HG03378 (cell line): ENCODE data around the gene TPSAB1.
"Not testable (repeated sequence)": the region's sequence is repeated elsewhere in the genome, so short reads cannot be mapped to it uniquely, and the experiment has no call there.

Experiments used
- ATAC-seq: cut with Tn5 transposase; IDR thresholded peaks from one replicate; pipeline ENCODE4 v1.9.1; 2021; ENCODE audit warnings: mild to moderate bottlenecking, moderate library complexity; ENCODE audit not compliant: unreplicated experiment

Gene TPSAB1

GRCh38 chr16:1244881-1245280, 4.4 kb downstream of the TPSAB1 start:
- ATAC-seq = no peak

- ATAC-seq = no peak
These were observed 5.0 kb downstream of the TPSAB1 start for GRCh38 chr16:1245452-1246020.

- ATAC-seq = not testable (repeated sequence)
These were observed 7.5 kb downstream of the TPSAB1 start for GRCh38 chr16:1247903-1248537.

GRCh38 chr16:1249031-1249755, 8.7 kb downstream of the TPSAB1 start:
- not testable (repeated sequence) for ATAC-seq

- ATAC-seq = not testable (repeated sequence)
These were observed 13.3 kb downstream of the TPSAB1 start for GRCh38 chr16:1253701-1254364.

GRCh38 chr16:1254821-1255220, 14.3 kb downstream of the TPSAB1 start:
- not testable (repeated sequence) for ATAC-seq

GRCh38 chr16:1255276-1256122, 15.0 kb downstream of the TPSAB1 start, which contains the start of gene TPSD1:
Gene TPSD1, plus strand, starts transcription at chr16:1256069. Its CDS starts 212 bp downstream, at chr16:1256281.
- ATAC-seq = not testable (repeated sequence)

GRCh38 chr16:1256296-1256873, 15.9 kb downstream of the TPSAB1 start:
- ATAC-seq = not testable (repeated sequence)

- no peak for ATAC-seq
These were observed 16.4 kb downstream of the TPSAB1 start for GRCh38 chr16:1256874-1257322.

- ATAC-seq = no peak
These were observed 17.2 kb downstream of the TPSAB1 start for GRCh38 chr16:1257561-1258224.

- no peak for ATAC-seq
These were observed 17.7 kb downstream of the TPSAB1 start for GRCh38 chr16:1258225-1258600.

- ATAC-seq = no peak
These were observed 18.6 kb downstream of the TPSAB1 start for GRCh38 chr16:1258906-1259759.

- ATAC-seq = no peak
These were observed 19.2 kb downstream of the TPSAB1 start for GRCh38 chr16:1259760-1260068.

- no peak for ATAC-seq
These were observed 19.7 kb downstream of the TPSAB1 start for GRCh38 chr16:1260101-1260680.

GRCh38 chr16:1261131-1261892, 20.8 kb downstream of the TPSAB1 start:
- no peak for ATAC-seq

- no peak for ATAC-seq
These were observed 21.8 kb downstream of the TPSAB1 start for GRCh38 chr16:1262210-1262845.

GRCh38 chr16:1262846-1263221, 22.3 kb downstream of the TPSAB1 start:
- ATAC-seq = no peak
